GM23248 (cell line): ENCODE data around the gene PLA2R1.

ENCODE experiments used
- EZH2 ChIP-seq: fragments of 200-600 bp; sonication (generic); IDR thresholded peaks from 2 replicates; pipeline ENCODE4 v1.6.1; 2018; ENCODE audit warnings: antibody characterized with exemption, mild to moderate bottlenecking; ENCODE audit not compliant: insufficient read depth, poor library complexity, severe bottlenecking
- EZH2phosphoT487 ChIP-seq: fragments of 200-600 bp; sonication (generic); IDR thresholded peaks from 2 replicates; pipeline ENCODE4 v1.6.1; 2018; ENCODE audit warnings: antibody characterized with exemption, moderate library complexity, mild to moderate bottlenecking, low read depth; ENCODE audit not compliant: insufficient read depth

DNA sequence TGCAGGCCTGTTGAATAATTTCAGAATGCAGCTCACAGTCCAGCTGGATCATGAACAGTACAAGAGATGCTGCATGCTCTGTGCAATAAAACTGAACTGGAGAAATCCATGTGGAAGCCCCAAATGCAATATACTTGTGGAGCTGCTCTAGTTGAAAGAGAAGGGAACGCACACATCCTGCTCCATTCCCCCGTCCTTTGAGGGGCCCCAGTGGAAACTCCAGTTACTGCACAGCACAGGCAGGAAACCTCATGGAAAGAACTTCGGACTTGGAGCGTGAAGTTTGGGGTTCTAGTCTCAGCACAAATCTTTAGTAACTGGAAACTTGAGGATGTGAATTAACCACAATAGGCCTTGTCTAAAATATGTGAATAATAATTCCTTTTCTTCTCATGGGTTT, 73.2 kb downstream of the PLA2R1 start:
- TF ChIP-seq EZH2 (no peak), EZH2phosphoT487 (no peak)
